Body of pancreas (tissue), 4 donors: ENCODE results near the gene ARHGAP9.

Experiments
- POLR2A ChIP-seq, 3 donors: fragments of 450-650 bp; IDR thresholded peaks; one replicate each; pipeline ENCODE4 v1.6.1; 2016; ENCODE audit warnings: antibody characterized with exemption in 3 of 3, mild to moderate bottlenecking in 2 of 3
- TF ChIP-seq, protein P1 (sequence below), 7 experiments: fragments of 450-650 bp in 4 of 7; fragments of 200-600 bp in 3 of 7; sonication (generic) in 3 of 7; IDR thresholded peaks; one replicate each; pipeline ENCODE4 v1.5.1; 2016 to 2019; ENCODE audit warnings: antibody characterized with exemption in 7 of 7

DNA sequence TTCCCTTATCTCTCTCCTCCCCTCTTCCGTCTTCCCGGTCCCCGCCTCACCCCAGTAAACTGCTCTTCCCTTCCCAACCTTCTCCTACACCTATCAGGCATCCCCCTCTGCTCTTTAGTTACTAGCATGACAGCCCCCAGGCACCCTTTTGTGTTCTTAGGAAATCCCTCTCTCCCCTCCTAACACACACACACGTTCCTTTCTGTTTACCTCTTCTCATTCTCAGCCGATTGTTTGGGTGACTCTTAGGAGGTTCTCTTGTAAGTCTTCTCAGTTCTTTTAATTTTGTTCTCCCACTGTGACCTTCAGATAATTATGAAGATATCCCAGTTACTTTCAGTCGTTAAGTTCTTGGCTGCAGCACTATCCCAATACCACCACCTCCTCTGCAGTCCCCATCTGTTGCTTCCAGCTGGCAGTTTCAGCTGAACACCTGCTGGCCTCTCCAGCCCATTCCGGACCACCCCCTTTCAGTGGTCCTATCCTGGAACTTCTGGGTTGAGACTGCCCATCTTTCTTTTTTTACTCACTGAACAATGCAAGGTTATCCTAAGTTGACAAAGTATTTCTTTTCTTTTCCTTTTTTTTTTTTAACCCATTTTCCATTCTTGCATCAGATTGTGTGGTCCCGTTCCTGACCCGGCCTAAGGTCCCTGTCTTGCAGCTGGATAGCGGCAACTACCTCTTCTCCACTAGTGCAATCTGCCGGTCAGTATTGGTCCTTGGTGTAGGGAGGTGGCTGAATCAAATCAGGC, 8.9 kb upstream of the ARHGAP9 start:
- TF ChIP-seq, protein P1, sequence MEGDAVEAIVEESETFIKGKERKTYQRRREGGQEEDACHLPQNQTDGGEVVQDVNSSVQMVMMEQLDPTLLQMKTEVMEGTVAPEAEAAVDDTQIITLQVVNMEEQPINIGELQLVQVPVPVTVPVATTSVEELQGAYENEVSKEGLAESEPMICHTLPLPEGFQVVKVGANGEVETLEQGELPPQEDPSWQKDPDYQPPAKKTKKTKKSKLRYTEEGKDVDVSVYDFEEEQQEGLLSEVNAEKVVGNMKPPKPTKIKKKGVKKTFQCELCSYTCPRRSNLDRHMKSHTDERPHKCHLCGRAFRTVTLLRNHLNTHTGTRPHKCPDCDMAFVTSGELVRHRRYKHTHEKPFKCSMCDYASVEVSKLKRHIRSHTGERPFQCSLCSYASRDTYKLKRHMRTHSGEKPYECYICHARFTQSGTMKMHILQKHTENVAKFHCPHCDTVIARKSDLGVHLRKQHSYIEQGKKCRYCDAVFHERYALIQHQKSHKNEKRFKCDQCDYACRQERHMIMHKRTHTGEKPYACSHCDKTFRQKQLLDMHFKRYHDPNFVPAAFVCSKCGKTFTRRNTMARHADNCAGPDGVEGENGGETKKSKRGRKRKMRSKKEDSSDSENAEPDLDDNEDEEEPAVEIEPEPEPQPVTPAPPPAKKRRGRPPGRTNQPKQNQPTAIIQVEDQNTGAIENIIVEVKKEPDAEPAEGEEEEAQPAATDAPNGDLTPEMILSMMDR (IDR thresholded peaks at IDR 0.05), result no peak
- no peak for TF ChIP-seq POLR2A (IDR thresholded peaks at IDR 0.05)
